HG02759 (cell line): ENCODE results near the gene VMA21.

Source experiments
- ATAC-seq: cut with Tn5 transposase; IDR thresholded peaks from one replicate; pipeline ENCODE4 v1.9.1; 2021; ENCODE audit warnings: mild to moderate bottlenecking, moderate library complexity; ENCODE audit not compliant: unreplicated experiment

Gene VMA21

GRCh38 chrX:151396825-151397740, at the start of gene VMA21:
TSS of gene VMA21 (plus strand) at chrX:151397206. CDS start at chrX:151397309, 103 bp downstream.
- ATAC-seq: peak; percentile 90

- ATAC-seq: no peak
Observed at GRCh38 chrX:151359341-151359740, 37.7 kb upstream of the VMA21 start.

- ATAC-seq: peak; percentile 70
Observed at GRCh38 chrX:151359931-151360871, 36.8 kb upstream of the VMA21 start.

- ATAC-seq: no peak
Observed at GRCh38 chrX:151363316-151363715, 33.7 kb upstream of the VMA21 start.

GRCh38 chrX:151365579-151365978, 31.4 kb upstream of the VMA21 start:
- ATAC-seq: no peak

GRCh38 chrX:151370906-151371305, 26.1 kb upstream of the VMA21 start:
- ATAC-seq: no peak

- no peak for ATAC-seq
Observed at GRCh38 chrX:151384807-151385206, 12.2 kb upstream of the VMA21 start.

GRCh38 chrX:151386838-151387459, 10.1 kb upstream of the VMA21 start:
- ATAC-seq: no peak

GRCh38 chrX:151391722-151392121, 5.3 kb upstream of the VMA21 start:
- no peak for ATAC-seq

GRCh38 chrX:151393514-151393913, 3.5 kb upstream of the VMA21 start:
- no peak for ATAC-seq

GRCh38 chrX:151396042-151396824, 773 bp upstream of the VMA21 start:
- ATAC-seq: peak; percentile 24

- peak; percentile 2 for ATAC-seq
Observed at GRCh38 chrX:151397741-151398070, 700 bp downstream of the VMA21 start.

- ATAC-seq: no peak
Observed at GRCh38 chrX:151398346-151398745, 1.3 kb downstream of the VMA21 start.

GRCh38 chrX:151402719-151403390, 5.8 kb downstream of the VMA21 start:
- no peak for ATAC-seq

GRCh38 chrX:151416579-151416978, 19.6 kb downstream of the VMA21 start:
- no peak for ATAC-seq

- ATAC-seq: no peak
Observed at GRCh38 chrX:151419782-151420181, 22.8 kb downstream of the VMA21 start.

GRCh38 chrX:151424505-151424904, 27.5 kb downstream of the VMA21 start:
- no peak for ATAC-seq

- no peak for ATAC-seq
Observed at GRCh38 chrX:151448509-151448908, 51.5 kb downstream of the VMA21 start.

- no peak for ATAC-seq
Observed at GRCh38 chrX:151458824-151459223, 61.8 kb downstream of the VMA21 start.
